NCI-H2029 treated with DMSO at 0.1 percent for 48 hours (cell line): Measurements from ENCODE around the gene TFR2.

Source experiments
- DNase-seq: peaks from one replicate; lab custom pipeline; 2025; lab: John Stamatoyannopoulos, UW

Gene TFR2

GRCh38 chr7:100654908-100655831 is 13.8 kb upstream of the TFR2 start:
- no peak for DNase-seq

- no peak for DNase-seq
Observed at GRCh38 chr7:100649826-100650565, 8.6 kb upstream of the TFR2 start.

GRCh38 chr7:100642534-100642907 is 1.2 kb upstream of the TFR2 start:
- no peak for DNase-seq

GRCh38 chr7:100641860-100642533 is 645 bp upstream of the TFR2 start:
- DNase-seq: no peak

- no peak for DNase-seq
Observed at GRCh38 chr7:100640517-100641440, 573 bp downstream of the TFR2 start.

- DNase-seq: no peak
Observed at GRCh38 chr7:100639995-100640516, 1.3 kb downstream of the TFR2 start.

GRCh38 chr7:100632951-100633717 is 8.2 kb downstream of the TFR2 start:
- DNase-seq: no peak

- DNase-seq: no peak
Observed at GRCh38 chr7:100630066-100630465, 11.3 kb downstream of the TFR2 start.

- DNase-seq: no peak
Observed at GRCh38 chr7:100629117-100629716, 12.1 kb downstream of the TFR2 start.

GRCh38 chr7:100627238-100627549 is 14.2 kb downstream of the TFR2 start:
- DNase-seq: no peak

- DNase-seq: peak; percentile 46
Observed at GRCh38 chr7:100626530-100627237, 14.7 kb downstream of the TFR2 start.

- no peak for DNase-seq
Observed at GRCh38 chr7:100626055-100626454, 15.3 kb downstream of the TFR2 start.

GRCh38 chr7:100623951-100624824 is 17.2 kb downstream of the TFR2 start:
- DNase-seq: no peak

GRCh38 chr7:100621554-100621953 is 19.8 kb downstream of the TFR2 start:
- no peak for DNase-seq

GRCh38 chr7:100620804-100621203 is 20.5 kb downstream of the TFR2 start:
- no peak for DNase-seq

- DNase-seq: no peak
Observed at GRCh38 chr7:100620239-100620638, 21.1 kb downstream of the TFR2 start.

GRCh38 chr7:100614308-100614861 is 27.0 kb downstream of the TFR2 start:
- no peak for DNase-seq
